K562 (cell line): ENCODE results near the gene FAM53A. TPM values are rescaled to one million over a fixed set of nuclear protein-coding genes. Genes with fewer than 3 reads are reported as not detected.

Experiments used
- CCAR2 ChIP-seq: fragments of 200-400 bp; formaldehyde crosslinking; IDR thresholded peaks from 2 replicates; pipeline ENCODE4 v1.6.1; 2017; ENCODE audit warnings: mild to moderate bottlenecking, low read depth, low read length
- ESRRA ChIP-seq: fragments of 450-650 bp; IDR thresholded peaks from 2 replicates; pipeline ENCODE4 v1.6.1; 2014; ENCODE audit warnings: low read depth, mild to moderate bottlenecking, moderate library complexity, borderline replicate concordance
- ETV5 ChIP-seq: sonication (generic); formaldehyde crosslinking; IDR thresholded peaks from 2 replicates; pipeline ENCODE4 v1.4.0; 2020; ENCODE audit warnings: low read depth, mild to moderate bottlenecking, missing genetic modification reagents
- FOXA1 ChIP-seq: fragments of 450-650 bp; IDR thresholded peaks from 2 replicates; pipeline ENCODE4 v1.6.1; 2016; ENCODE audit warnings: mild to moderate bottlenecking, borderline replicate concordance
- HDAC8 ChIP-seq: fragments of 450-650 bp; IDR thresholded peaks from 2 replicates; pipeline ENCODE4 v1.6.1; 2016; ENCODE audit warnings: mild to moderate bottlenecking, missing genetic modification characterization, moderate library complexity, missing compliant biosample characterization
- HNRNPLL ChIP-seq: fragments of 200-400 bp; formaldehyde crosslinking; IDR thresholded peaks from 2 replicates; pipeline ENCODE4 v1.6.1; 2017; ENCODE audit warnings: low read length, low read depth, mild to moderate bottlenecking; ENCODE audit not compliant: poor library complexity, severe bottlenecking
- JUN ChIP-seq, 2 experiments: sonication (generic) in 1 of 2; formaldehyde crosslinking in 1 of 2; IDR thresholded peaks; 2 replicates each; pipeline versions ENCODE4 v1.6.1 to v1.8.0; 2012 to 2022; ENCODE audit warnings: borderline replicate concordance in 2 of 2, mild to moderate bottlenecking in 2 of 2, improper control_type of control experiment in 1 of 2, low read depth in 1 of 2, low read length in 1 of 2, missing genetic modification reagents in 1 of 2
- JUND ChIP-seq, 2 experiments: IDR thresholded peaks; 2 replicates in 1 of 2; 3 replicates in 1 of 2; pipeline ENCODE4 v1.6.1; 2011; ENCODE audit warnings: borderline replicate concordance in 2 of 2, low read depth in 2 of 2, low read length in 2 of 2, improper control_type of control experiment in 1 of 2, missing biosample characterization in 1 of 2, missing genetic modification characterization in 1 of 2, missing genetic modification reagents in 1 of 2
- NCOA1 ChIP-seq: fragments of 450-650 bp; IDR thresholded peaks from 2 replicates; pipeline ENCODE4 v1.6.1; 2016; ENCODE audit warnings: low read depth
- POLR2A ChIP-seq: fragments of 450-650 bp; conservative IDR thresholded peaks from 2 replicates; pipeline ENCODE4 v1.6.1; 2016
- RFX5 ChIP-seq: IDR thresholded peaks from 2 replicates; pipeline ENCODE4 v1.6.1; 2011; ENCODE audit warnings: low read depth, mild to moderate bottlenecking, improper control_type of control experiment, low read length
- SMAD1 ChIP-seq: fragments of 150-350 bp; IDR thresholded peaks from 2 replicates; pipeline ENCODE4 v1.6.1; 2014; ENCODE audit warnings: low read length, low read depth; ENCODE audit not compliant: partially characterized antibody
- SRSF3 ChIP-seq: fragments of 200-400 bp; formaldehyde crosslinking; IDR thresholded peaks from 2 replicates; pipeline ENCODE4 v1.6.1; 2016; ENCODE audit warnings: mild to moderate bottlenecking, low read length, moderate library complexity; ENCODE audit not compliant: insufficient read depth
- TEAD1 ChIP-seq, 2 experiments: fragments of 450-650 bp in 1 of 2; sonication (generic) in 1 of 2; formaldehyde crosslinking; IDR thresholded peaks; 2 replicates each; pipeline versions ENCODE4 v1.4.0 to v1.8.0; 2020 to 2022; ENCODE audit warnings: mild to moderate bottlenecking in 2 of 2, missing genetic modification reagents in 1 of 2
- ZBTB17 ChIP-seq: fragments of 450-650 bp; formaldehyde crosslinking; IDR thresholded peaks from 2 replicates; pipeline ENCODE4 v1.4.0; 2020; ENCODE audit warnings: mild to moderate bottlenecking
- ZKSCAN3 ChIP-seq: fragments of 250-450 bp; sonication (Bioruptor Pico); IDR thresholded peaks from 2 replicates; pipeline ENCODE4 v1.4.0; 2020
- ZNF212 ChIP-seq: fragments of 450-650 bp; formaldehyde crosslinking; IDR thresholded peaks from 2 replicates; pipeline ENCODE4 v1.4.0; 2020; ENCODE audit warnings: mild to moderate bottlenecking
- ZNF696 ChIP-seq: fragments of 250-450 bp; sonication (Bioruptor Pico); conservative IDR thresholded peaks from 2 replicates; pipeline ENCODE4 v1.4.0; 2020; ENCODE audit warnings: mild to moderate bottlenecking, moderate library complexity
- ZNF699 ChIP-seq: fragments of 250-450 bp; sonication (Bioruptor Pico); IDR thresholded peaks from 2 replicates; pipeline ENCODE4 v1.8.0; 2021; ENCODE audit warnings: mild to moderate bottlenecking, moderate library complexity; ENCODE audit not compliant: insufficient replicate concordance
- polyA plus RNA-seq, 8 experiments: library from polyadenylated mRNA; depleted of rRNA in 4 of 8; stranded (reverse) in 5 of 8; unstranded in 3 of 8; fragments of >200 nt; fragmentation: Nextera tagmentation in 2 of 8; fragmentation: Illumina TruSeq in 1 of 8; extraction: Ambion mirVana in 2 of 8; extraction: Trizol in 1 of 8; gene quantifications; 2 replicates each; pipeline versions ENCODE4 v1.2.1 to v1.2.3, GENCODE V29; 2011 to 2014; ENCODE audit warnings: inconsistent platforms in 1 of 8, missing spikeins in 1 of 8
- total RNA-seq, 7 experiments: library from RNA; depleted of rRNA in 6 of 7; stranded (reverse); fragments of >200 nt in 6 of 7; fragmentation: Illumina TruSeq in 2 of 7; extraction: Trizol in 2 of 7; gene quantifications; 2 replicates each; pipeline versions ENCODE4 v1.2.1 to v1.2.3, GENCODE V29; 2011 to 2021; ENCODE audit warnings: low replicate concordance in 1 of 7
- TF ChIP-seq, protein P1 (sequence below): sonication (generic); formaldehyde crosslinking; IDR thresholded peaks from 2 replicates; pipeline ENCODE4 v1.8.0; 2023; ENCODE audit warnings: mild to moderate bottlenecking, missing genetic modification reagents
- TF ChIP-seq, protein P2 (sequence below): fragments of 250-450 bp; sonication (Bioruptor Pico); IDR thresholded peaks from 2 replicates; pipeline ENCODE4 v1.4.0; 2020

Gene FAM53A
- total and polyA plus RNA-seq, 9 of the 15 experiments (the other 6 are each of a cell fraction or from before 2014, with no cell fraction given), result 0.53 to 2.7 (median 1.4) TPM; not detected in 2

DNA sequence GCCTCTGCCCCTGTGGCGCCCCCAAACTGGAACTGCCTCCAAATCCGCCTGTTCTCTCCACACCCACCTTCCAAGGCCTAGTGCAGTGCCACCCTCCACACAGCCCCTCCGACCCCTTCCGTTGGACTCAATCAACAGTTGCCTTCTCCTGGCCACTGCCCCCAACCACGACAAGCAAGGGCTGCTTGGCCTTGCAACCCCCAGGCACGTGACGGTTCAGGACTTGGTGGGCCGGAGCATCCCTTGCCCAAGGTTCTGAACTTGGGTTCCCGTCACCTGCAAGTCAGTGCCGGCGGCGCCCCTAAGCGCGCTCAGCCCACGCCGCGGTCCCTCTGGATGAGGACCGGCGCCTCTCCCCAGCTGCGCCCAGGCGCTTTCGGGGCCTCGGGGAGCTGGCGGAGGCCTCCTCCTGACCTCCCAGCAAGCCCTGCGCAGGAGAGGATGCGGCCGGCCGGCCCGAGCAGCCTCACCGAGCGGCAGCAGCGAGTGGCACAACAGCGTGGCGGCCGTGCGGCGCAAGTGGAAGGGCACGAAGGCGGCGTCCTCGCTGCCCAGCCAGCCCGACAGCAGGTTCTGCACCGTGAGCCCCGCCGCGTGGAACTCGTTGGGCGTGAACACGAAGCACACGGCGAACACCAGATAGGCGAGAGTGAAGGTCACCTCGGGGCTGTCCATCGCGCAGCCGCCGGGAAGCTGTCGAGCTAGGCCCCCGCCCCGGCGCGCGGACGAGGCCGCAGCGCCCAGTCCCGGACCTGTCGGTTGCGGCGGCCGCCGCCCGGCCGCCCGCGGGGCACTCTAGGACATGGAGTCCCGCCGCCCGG lies 36.3 kb upstream of the FAM53A start (continued):
- no peak for TF ChIP-seq ZNF696 (CRISPR knock-in tag)
- TF ChIP-seq JUND (IDR thresholded peaks at IDR 0.05; ENCODE audit: borderline replicate concordance, low read depth, low read length), result no peak
- no peak; the same call in 2 of the 3 replicates for TF ChIP-seq JUND (tag; IDR thresholded peaks at IDR 0.05; ENCODE audit: borderline replicate concordance, low read depth, low read length)
- peak; percentile 91 for TF ChIP-seq ESRRA
- no peak for TF ChIP-seq FOXA1
- TF ChIP-seq ETV5 (CRISPR knock-in tag), result 0 out of 2 replicates have a peak, but pooled peaks have one; percentile 33
- no peak for TF ChIP-seq SRSF3
- TF ChIP-seq, protein P1, sequence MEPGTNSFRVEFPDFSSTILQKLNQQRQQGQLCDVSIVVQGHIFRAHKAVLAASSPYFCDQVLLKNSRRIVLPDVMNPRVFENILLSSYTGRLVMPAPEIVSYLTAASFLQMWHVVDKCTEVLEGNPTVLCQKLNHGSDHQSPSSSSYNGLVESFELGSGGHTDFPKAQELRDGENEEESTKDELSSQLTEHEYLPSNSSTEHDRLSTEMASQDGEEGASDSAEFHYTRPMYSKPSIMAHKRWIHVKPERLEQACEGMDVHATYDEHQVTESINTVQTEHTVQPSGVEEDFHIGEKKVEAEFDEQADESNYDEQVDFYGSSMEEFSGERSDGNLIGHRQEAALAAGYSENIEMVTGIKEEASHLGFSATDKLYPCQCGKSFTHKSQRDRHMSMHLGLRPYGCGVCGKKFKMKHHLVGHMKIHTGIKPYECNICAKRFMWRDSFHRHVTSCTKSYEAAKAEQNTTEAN (CRISPR knock-in tag), result peak; percentile 84
- peak in 1 of 2 experiments; percentile 21; a peak in 1 of 4 replicates for TF ChIP-seq TEAD1 (CRISPR knock-in tag; IDR thresholded peaks at IDR 0.05)
- no peak for TF ChIP-seq SMAD1
- TF ChIP-seq ZNF699 (CRISPR knock-in tag), result no peak
- no peak for TF ChIP-seq NCOA1
- TF ChIP-seq ZBTB17, result no peak
- TF ChIP-seq ZKSCAN3 (CRISPR knock-in tag), result no peak
- TF ChIP-seq, protein P2, sequence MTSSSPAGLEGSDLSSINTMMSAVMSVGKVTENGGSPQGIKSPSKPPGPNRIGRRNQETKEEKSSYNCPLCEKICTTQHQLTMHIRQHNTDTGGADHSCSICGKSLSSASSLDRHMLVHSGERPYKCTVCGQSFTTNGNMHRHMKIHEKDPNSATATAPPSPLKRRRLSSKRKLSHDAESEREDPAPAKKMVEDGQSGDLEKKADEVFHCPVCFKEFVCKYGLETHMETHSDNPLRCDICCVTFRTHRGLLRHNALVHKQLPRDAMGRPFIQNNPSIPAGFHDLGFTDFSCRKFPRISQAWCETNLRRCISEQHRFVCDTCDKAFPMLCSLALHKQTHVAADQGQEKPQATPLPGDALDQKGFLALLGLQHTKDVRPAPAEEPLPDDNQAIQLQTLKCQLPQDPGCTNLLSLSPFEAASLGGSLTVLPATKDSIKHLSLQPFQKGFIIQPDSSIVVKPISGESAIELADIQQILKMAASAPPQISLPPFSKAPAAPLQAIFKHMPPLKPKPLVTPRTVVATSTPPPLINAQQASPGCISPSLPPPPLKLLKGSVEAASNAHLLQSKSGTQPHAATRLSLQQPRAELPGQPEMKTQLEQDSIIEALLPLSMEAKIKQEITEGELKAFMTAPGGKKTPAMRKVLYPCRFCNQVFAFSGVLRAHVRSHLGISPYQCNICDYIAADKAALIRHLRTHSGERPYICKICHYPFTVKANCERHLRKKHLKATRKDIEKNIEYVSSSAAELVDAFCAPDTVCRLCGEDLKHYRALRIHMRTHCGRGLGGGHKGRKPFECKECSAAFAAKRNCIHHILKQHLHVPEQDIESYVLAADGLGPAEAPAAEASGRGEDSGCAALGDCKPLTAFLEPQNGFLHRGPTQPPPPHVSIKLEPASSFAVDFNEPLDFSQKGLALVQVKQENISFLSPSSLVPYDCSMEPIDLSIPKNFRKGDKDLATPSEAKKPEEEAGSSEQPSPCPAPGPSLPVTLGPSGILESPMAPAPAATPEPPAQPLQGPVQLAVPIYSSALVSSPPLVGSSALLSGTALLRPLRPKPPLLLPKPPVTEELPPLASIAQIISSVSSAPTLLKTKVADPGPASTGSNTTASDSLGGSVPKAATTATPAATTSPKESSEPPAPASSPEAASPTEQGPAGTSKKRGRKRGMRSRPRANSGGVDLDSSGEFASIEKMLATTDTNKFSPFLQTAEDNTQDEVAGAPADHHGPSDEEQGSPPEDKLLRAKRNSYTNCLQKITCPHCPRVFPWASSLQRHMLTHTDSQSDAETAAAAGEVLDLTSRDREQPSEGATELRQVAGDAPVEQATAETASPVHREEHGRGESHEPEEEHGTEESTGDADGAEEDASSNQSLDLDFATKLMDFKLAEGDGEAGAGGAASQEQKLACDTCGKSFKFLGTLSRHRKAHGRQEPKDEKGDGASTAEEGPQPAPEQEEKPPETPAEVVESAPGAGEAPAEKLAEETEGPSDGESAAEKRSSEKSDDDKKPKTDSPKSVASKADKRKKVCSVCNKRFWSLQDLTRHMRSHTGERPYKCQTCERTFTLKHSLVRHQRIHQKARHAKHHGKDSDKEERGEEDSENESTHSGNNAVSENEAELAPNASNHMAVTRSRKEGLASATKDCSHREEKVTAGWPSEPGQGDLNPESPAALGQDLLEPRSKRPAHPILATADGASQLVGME, result no peak
- no peak for TF ChIP-seq RFX5
- TF ChIP-seq POLR2A, result peak; percentile 57
- peak; percentile 34; the same call in 1 of the 2 replicates for TF ChIP-seq HDAC8 (tag)
- TF ChIP-seq CCAR2, result no peak
- TF ChIP-seq ZNF212 (CRISPR knock-in tag), result no peak
- no peak for TF ChIP-seq HNRNPLL
- no peak for TF ChIP-seq JUN (IDR thresholded peaks at IDR 0.05; ENCODE audit: borderline replicate concordance, low read depth, low read length)
- peak; percentile 22; the same call in 1 of the 2 replicates for TF ChIP-seq JUN (CRISPR knock-in tag; IDR thresholded peaks at IDR 0.05; ENCODE audit: borderline replicate concordance)
